NCI-H2196 treated with DMSO at 0.1 percent for 48 hours (cell line): ENCODE data around the gene NLGN1.
A peak's percentile ranks its signal among the peaks of the same experiment; 100 is the strongest.

ENCODE experiments used
- DNase-seq: peaks from one replicate; lab custom pipeline; 2025; ENCODE audit not compliant: unreplicated experiment; lab: John Stamatoyannopoulos, UW

NLGN1 gene

GRCh38 chr3:174318181-174318580 is 920.6 kb downstream of the NLGN1 start:
- no peak for DNase-seq

GRCh38 chr3:174321548-174321947 is 924.0 kb downstream of the NLGN1 start:
- no peak for DNase-seq

- DNase-seq, result no peak
Observed at GRCh38 chr3:174322789-174323188, 925.2 kb downstream of the NLGN1 start.

GRCh38 chr3:174325171-174325570 is 927.6 kb downstream of the NLGN1 start:
- DNase-seq, result no peak

GRCh38 chr3:174325834-174326700 is 928.5 kb downstream of the NLGN1 start:
- no peak for DNase-seq

GRCh38 chr3:174329321-174329720 is 931.8 kb downstream of the NLGN1 start:
- DNase-seq, result no peak

GRCh38 chr3:174330303-174330702 is 932.8 kb downstream of the NLGN1 start:
- no peak for DNase-seq

GRCh38 chr3:174331095-174331800 is 933.7 kb downstream of the NLGN1 start:
- DNase-seq, result no peak

GRCh38 chr3:174332391-174332790 is 934.8 kb downstream of the NLGN1 start:
- DNase-seq, result no peak

- DNase-seq, result peak; percentile 83
Observed at GRCh38 chr3:174333640-174334039, 936.1 kb downstream of the NLGN1 start.

- DNase-seq, result no peak
Observed at GRCh38 chr3:174334111-174334510, 936.6 kb downstream of the NLGN1 start.

GRCh38 chr3:174335324-174335723 is 937.8 kb downstream of the NLGN1 start:
- no peak for DNase-seq

GRCh38 chr3:174335910-174336309 is 938.4 kb downstream of the NLGN1 start:
- no peak for DNase-seq
